HG03469 (cell line): ENCODE measurements around the gene PHYKPL.
"Not testable (repeated sequence)": the region's sequence is repeated elsewhere in the genome, so short reads cannot be mapped to it uniquely, and the experiment has no call there.

ENCODE experiments used
- ATAC-seq: cut with Tn5 transposase; IDR thresholded peaks from one replicate; pipeline ENCODE4 v1.9.1; 2021; ENCODE audit warnings: mild to moderate bottlenecking, moderate library complexity, moderate number of reproducible peaks; ENCODE audit not compliant: unreplicated experiment

Gene PHYKPL

GRCh38 chr5:178240341-178240741 is 7.7 kb upstream of the PHYKPL start:
- ATAC-seq, result no peak

DNA sequence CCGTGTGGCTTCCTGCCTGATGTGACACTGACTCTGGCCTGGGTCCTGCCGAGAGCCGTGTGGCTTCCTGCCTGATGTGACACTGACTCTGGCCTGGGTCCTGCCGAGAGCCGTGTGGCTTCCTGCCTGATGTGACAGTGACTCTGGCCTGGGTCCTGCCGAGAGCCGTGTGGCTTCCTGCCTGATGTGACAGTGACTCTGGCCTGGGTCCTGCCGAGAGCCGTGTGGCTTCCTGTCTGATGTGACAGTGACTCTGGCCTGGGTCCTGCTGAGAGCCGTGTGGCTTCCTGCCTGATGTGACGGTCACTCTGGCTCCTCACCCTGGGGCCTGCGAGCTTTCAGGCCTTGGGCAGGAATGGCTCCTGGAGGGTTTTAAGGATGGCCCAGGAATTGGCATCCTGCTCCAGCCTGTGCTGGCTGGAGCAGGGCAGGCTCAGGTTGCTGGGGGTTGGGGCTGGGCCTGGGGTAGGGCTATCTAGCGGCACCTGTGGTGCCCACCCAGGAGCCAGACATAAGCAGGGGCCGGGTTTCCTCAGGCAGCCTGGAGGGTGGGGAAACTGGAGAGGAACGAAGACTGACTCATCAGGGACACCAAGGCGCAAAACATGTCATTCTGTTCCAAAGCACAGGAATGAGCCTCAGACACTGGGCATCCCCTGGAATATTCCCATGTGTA is 7.2 kb upstream of the PHYKPL start:
- ATAC-seq, result not testable (repeated sequence)

- ATAC-seq, result no peak
These were observed 6.3 kb upstream of the PHYKPL start for GRCh38 chr5:178238711-178239592.

- no peak for ATAC-seq
These were observed 5.7 kb upstream of the PHYKPL start for GRCh38 chr5:178238313-178238635.

DNA sequence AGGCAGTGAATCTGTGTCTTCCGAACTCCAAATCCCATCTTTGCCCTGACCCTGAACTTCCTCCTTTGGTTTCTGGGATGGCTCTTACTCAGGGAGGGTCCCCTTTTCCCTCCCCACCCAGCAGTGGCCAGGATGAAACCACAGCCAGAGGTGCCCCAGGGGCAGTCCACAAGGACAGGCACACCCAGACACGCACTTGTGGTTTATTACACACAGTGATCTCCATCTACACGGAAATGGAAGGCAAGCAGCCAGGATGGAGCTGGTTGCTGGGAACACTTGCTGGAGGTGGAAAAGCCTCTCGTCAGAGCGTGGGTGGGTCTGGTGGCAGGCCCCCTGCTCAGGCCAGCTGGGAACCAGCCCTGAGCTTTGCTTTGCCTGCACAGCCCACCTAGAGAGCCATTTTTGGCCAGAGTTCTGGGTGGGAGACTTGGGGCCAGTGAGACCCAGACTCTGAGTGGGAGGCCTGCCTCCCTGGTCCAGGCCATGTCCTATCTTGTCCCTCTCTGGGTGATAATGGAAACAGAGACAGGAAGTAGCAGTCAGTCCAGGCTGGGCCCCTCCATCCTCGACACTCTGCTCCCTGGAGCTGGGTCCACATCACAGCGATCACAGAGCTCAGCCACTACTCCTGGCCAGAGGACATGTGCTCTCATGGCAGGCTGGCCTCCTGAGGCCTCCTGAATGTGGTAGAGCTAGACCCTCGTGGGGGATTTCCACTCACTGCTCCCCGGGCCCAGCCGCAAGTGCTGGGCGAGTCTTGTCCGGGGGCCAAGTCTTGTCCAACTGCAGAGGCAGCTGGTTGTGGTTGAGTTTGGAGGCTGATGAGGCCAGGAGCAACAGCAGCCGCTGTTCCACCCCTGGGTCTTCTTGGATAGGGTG is 5.1 kb upstream of the PHYKPL start:
- ATAC-seq, result no peak

GRCh38 chr5:178236679-178237078 is 4.1 kb upstream of the PHYKPL start:
- no peak for ATAC-seq

- ATAC-seq, result no peak
These were observed 3.5 kb upstream of the PHYKPL start for GRCh38 chr5:178236126-178236525.

DNA sequence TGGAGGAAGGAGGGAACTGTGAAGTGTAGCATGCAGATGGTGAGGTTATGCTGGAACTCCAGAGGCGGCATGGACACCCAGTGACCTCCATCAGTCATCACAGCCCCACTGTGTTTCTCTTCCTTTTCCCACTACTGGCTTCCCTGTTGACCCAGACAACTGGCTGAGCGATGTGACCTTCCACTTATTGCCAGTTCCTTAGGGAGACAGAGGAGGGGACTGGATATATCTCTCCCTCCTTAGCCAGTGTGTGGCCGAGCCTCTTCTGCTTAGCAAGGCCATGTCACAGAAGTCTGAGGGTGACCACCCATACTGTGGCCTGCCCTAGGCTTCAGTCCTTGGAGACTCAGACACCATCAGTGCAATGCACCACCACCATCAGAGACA is 3.0 kb upstream of the PHYKPL start:
- no peak for ATAC-seq

DNA sequence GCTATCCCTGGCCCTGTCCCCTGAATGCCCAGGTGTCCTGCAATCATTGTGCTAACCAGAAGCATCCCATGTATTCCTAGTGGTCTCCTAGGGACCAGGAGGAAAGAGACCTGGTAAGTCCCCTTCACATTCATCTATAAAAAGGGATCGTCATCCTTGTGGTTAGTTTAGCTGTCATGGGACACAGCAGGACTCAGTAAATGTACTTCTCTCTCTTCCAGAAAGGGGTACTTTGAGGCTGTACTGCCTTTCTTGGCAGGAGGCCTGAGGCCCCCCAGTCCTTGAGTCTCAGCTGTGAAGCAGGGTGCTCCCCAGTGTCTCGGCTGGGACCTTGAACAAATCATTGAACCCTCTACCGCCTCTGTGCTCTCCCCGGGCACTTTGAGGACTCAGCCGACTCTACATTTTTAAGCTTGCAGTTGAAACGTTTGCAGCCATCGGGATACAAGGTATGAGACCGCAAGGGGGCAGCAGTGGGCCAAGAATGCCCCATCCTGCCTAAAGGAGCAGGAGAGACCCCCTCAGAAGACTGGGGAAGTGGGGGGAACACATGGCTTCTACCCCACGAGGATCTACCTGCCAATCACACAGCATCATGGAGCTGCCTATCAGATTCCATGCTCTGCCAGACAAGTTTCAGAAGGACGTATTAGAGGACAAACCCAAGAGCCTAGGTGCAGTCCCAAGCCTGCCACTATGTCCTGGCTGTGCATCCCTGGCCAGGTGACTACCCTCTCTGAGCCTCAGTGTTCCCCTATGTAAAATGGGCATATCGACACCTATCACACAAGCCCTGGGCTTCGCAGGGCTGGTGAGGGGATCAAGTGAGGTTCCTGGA is 2.4 kb upstream of the PHYKPL start:
- ATAC-seq, result no peak

DNA sequence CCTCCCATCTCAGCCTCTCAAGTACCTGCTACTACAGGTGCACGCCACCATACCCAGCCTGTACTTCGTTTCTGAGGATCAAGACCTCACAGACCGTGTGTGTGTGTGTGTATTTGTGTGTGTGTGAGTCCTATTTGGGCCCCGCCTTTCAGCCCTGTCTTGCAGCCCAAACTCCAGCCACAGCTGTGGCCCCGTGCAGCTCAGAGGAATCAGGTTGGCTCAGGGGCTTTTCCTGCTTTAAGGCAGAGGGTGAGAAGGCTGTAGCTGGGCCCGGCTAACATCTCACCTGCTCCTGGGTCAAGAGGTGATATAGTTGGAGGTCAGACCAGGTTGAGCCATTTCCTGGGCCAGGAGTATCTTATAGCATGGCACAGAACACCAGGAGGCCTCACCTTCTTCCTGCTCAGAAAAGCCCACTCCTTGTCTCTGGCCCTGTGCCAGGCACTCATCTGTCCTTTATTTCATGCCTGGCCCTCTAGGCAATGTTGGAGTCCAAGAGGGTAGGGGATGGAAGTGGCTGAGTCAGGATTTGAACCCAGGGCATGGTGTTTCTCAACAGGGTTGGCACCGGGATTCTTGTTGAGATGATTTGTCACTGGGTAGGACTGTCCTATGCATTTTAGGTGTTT is 1.6 kb upstream of the PHYKPL start:
- no peak for ATAC-seq

DNA sequence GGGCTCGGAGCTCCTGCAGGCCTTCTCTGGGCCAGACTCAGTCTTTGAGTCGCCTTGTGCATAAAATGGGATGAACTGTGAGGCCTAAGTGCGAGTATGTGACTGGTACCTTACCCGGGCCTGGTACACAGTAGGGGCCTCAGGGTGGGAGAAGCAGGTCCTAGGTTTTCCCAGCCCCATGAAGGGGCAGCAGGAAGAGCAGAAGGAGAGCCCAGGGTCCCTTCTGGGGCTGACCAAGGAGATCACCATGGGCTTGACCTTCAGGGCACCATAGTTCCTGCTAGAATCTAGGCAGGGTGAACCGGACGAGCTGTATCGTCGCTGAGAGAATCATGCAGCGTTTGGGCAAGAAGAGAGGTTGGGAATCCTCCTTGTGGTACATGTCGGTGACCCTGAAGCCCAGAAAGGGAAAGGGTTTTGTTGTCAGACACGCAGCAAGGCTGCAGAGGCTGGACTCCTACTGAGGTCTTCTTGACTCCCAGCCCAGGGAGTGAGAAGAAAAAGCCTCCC is 373 bp upstream of the PHYKPL start:
- no peak for ATAC-seq

DNA sequence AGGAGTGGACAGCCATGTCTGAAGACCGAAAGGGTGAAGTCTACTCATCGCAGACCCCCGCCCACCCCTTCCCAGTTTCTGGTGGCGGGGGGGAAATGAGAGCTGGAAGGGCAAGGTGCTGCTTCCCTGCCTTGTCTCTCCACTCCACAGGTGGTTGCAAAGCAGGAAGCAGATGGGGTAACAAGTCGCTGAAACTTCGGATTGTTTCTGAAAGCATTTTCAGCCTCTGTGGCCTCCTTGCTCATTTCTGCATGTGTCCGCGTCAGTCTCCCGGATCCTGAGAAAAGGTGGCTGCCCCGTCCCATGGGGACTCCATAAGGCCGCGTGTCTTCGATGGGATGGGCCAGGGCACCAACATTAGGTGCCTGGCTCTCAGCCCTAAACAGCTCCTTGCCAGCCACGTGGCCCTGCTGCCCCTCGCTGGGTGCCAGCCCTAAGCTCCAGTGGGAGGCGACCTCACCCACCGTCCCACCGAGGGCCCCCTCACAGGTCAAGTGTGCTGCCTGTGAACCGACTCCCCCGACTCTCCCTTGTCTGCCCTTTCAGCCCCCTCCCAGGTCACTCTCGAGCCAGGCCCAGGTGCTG is 971 bp downstream of the PHYKPL start:
- no peak for ATAC-seq

- no peak for ATAC-seq
These were observed 1.6 kb downstream of the PHYKPL start for GRCh38 chr5:178230879-178231538.

DNA sequence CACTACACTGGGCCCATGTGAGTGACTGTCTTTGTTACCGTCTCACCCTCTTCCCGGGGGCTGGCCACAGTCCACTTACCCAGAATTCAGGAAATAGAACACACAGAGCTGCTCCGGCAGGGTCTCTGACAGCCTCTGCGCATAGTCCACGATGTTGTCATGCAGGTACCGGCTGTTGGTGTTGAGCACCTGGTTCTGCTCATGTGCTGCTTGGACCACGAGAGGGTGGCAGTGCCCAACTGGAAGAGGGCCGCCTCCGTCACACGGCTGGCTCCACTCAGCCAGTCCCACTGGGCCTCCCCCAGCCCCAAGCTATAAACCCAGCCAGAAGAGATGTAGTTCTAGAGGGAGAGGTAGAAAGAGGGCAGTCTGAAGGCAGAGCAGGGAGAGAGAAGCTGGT is 2.7 kb downstream of the PHYKPL start:
- no peak for ATAC-seq

DNA sequence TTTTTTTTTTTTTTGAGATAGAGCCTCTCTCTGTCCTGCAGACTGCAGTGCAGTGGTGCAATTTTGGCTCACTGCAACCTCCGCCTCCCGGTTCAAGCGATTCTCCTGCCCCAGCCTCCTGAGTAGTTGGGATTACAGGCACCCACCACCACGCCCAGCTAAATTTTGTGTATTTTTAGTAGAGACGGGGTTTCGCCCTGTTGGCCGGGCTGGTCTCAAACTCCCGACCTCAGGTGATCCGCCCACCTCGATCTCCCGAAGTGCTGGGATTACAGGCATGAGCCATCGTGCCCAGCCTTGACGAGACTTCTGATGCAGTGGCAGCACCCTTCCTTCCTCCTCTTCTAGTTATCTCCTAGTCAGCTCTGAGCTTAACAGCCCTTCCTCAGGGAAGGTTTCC is 3.5 kb downstream of the PHYKPL start:
- not testable (repeated sequence) for ATAC-seq

DNA sequence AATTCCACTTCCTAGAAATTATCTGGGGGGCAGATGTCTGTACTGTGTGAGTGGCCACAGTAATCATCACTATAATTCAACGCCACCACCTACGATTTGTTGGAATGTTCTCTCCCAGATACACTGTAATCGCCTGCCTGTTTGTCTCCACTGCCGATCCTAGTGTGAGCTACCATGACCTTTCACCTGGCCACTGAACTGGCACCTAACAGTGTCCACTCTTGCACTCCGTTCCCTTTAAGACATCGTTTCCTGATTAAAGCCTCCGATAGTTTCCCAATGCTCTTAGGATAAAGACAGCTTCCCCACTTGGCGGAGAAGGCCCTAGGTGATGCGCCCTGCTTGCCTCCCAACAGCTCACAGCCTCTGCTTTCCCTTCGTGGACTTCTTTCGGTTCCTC is 4.0 kb downstream of the PHYKPL start:
- no peak for ATAC-seq

DNA sequence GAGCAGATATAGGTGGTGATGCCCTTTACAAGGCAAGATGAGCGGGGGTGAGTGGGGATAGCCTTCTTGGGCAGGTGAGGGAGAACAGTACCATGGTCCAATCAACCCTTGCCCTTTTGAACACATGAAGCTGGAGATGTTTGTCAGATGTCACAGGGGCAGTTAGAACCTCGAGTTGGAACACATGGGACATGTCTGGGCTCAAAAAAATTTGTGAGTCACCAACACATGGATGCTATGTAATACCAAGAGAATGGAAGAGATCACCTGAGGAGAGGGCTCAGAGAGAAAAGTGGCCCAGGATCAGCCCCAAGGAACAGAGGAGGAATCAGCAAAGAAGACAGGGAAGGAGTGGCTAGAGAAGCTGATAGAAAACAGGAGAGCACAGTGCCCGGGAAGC is 4.7 kb downstream of the PHYKPL start:
- no peak for ATAC-seq

- no peak for ATAC-seq
These were observed 5.4 kb downstream of the PHYKPL start for GRCh38 chr5:178227138-178227659.

- no peak for ATAC-seq
These were observed 7.4 kb downstream of the PHYKPL start for GRCh38 chr5:178225174-178225573.
